SH-SY5Y (cell line): Measurements from ENCODE around the gene FGF18.

Experiments
- GATA2 ChIP-seq: IDR thresholded peaks from 2 replicates; pipeline ENCODE4 v1.6.1; 2011; ENCODE audit warnings: mild to moderate bottlenecking, low read depth, low read length
- GATA3 ChIP-seq: IDR thresholded peaks from 2 replicates; pipeline ENCODE4 v1.6.1; 2011; ENCODE audit warnings: low read depth, mild to moderate bottlenecking, low read length, moderate library complexity

The FGF18 gene

DNA sequence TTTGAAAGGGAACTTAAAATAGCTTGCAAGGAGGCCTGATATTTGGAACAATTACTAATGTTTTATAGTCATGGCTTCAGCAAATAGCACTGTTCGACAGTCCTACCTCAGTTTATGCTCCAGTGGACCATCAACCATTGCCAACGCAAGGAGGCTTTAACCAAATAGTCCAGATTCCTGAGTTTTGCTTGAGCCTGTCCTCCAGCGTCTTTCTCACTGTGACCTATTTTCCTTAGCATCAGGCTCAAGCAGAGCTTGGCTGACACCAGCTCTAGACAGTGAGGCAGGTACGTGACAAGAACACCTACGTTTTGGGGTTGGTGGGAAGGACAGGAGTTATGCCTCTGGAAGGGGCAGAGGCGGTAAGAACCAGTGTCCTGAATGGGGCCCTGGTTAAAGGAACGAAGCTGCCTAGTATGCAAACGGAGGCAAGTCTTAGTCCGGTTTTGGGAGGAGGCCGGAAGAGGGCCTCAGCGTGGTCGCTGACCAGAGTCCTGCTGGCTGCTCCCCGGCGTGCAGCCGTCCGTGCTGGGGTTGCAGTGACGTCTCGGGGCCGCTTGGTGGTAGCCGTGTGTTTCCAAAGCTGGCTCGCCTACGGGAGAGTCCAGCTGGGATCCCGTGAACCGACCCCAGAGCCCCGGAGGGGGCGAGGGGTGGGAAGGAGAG lies 998 bp upstream of the FGF18 start:
- no peak for TF ChIP-seq GATA3
- no peak for TF ChIP-seq GATA2

DNA sequence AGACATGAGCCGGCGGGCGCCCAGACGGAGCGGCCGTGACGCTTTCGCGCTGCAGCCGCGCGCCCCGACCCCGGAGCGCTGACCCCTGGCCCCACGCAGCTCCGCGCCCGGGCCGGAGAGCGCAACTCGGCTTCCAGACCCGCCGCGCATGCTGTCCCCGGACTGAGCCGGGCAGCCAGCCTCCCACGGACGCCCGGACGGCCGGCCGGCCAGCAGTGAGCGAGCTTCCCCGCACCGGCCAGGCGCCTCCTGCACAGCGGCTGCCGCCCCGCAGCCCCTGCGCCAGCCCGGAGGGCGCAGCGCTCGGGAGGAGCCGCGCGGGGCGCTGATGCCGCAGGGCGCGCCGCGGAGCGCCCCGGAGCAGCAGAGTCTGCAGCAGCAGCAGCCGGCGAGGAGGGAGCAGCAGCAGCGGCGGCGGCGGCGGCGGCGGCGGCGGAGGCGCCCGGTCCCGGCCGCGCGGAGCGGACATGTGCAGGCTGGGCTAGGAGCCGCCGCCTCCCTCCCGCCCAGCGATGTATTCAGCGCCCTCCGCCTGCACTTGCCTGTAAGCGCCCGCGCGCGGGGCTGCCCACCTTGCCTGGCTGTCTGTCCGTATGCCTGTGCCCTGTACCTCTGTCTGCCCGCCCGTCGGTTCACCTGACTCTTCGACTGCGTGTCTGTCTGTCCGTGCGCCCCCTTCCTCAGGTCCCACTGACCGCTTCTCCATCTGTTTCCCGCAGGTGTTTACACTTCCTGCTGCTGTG lies 412 bp downstream of the FGF18 start:
- TF ChIP-seq GATA2: no peak

DNA sequence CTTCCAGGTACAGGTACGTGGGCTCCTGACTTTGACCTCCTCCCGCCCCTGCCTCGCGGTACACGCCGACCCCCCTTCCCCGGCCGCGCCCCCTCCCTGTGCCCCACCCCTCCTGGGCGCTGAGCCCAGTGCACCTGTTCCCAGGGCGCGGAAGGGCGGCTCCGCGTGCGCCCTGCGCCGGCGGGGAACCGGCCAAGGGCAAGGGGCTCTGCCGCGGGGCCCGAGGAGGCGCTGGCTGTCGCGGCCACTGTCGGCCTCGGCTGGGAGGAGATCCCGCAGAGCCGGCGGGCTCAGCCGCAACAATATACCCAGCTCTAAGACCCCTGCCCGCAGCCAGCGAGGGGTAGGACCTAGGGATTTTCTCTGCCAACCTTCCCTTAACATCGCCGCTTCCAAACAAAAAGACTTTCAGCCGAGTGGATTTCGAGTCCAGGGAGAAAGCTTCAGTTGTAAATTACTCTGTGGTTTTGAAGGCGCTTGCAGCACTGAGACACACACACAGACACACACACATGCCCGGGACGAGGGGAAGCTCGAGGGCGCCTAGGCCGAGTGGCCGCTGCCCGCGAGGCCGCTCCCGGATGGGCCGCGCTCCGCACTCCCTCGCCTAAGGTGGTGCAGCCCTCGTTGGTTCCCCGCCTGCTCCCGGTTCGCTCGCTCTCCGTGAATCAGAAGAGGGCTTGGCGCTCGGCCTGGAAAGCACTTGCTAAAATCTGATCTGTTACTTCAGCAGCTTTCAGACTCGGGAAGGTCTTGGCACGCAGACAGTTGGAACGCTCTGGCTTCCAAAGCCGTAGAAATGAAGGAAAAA lies 1.2 kb downstream of the FGF18 start:
- TF ChIP-seq GATA2: no peak

GRCh38 chr5:171421331-171422262 lies 2.1 kb downstream of the FGF18 start:
- TF ChIP-seq GATA2 (no peak), GATA3 (no peak)

DNA sequence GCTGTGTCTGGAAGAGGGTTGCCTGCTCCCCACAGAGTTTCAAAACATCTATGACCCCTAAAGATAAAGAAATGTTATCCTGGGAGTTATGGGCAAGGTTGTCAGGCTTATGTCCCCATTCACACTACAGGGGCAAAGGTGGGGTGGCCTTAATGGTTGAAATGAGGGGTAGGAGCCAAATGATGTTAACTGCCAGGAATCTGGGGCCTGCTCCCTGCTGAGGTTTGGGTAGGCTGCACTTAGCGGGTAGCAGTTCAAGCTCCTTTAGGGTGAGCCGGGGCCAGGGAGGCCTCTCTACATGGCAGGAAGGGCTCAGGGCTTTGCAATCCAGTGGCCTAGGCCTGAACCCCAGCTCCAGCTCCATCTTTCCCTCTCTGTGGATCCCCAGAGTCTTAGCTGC lies 3.0 kb downstream of the FGF18 start:
- no peak for TF ChIP-seq GATA2
- no peak for TF ChIP-seq GATA3

DNA sequence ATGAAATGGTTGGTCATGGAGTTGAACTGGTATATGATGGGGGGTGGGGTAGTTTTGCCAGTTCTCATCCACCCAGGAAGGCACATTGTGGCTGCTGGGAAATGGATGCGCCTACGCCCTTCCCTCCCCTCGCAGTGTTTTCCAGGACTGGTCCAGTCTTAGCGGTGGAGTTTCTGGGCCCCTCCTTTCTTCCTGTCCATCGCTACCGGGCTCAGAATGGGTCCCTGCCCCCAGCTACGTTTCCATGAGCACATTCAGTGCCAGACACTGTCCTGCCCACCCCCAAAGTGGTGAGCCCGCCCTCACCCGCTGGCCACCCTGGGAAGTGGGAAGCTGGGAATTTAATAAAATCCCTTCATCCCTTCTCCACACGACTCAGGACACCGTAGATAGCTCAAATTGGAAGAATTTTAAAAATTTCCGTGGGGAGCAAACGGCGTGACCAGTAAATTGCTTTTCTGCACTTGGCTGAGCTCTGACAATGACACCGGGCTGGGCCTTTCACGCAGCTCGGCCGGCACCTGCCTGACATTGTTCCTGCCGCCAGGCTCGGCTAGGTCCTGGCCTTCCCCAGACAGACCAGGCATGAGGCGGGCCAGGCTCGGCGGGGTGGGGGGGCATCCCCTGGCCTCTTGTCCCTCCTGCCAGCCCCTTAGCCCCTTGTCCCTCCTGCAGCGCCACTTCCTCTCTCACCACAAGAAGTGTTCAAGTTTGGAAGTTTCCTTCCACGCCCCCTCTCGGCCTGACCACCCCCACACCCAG lies 3.6 kb downstream of the FGF18 start:
- no peak for TF ChIP-seq GATA2
- no peak for TF ChIP-seq GATA3

DNA sequence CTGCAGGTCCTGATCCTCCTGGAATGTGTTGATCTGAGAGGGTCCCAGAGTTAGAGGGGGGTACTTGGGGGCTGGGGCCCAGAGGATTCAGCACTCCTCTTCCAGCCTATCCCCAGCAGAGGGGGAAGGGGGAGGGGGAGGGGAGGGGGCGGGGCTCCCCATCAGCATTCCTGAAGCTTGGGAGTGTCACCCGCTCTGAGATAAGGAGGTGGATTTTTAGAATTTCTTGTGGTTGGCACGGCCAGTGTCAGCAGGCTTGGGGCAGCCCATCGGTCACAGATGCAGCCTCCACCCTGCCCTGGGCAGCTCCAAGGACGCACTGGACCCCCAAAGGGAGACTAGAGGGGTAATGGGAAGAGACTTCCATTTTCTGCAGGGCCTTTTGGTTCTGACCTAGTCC lies 5.3 kb downstream of the FGF18 start:
- TF ChIP-seq GATA3 (no peak), GATA2 (no peak)

DNA sequence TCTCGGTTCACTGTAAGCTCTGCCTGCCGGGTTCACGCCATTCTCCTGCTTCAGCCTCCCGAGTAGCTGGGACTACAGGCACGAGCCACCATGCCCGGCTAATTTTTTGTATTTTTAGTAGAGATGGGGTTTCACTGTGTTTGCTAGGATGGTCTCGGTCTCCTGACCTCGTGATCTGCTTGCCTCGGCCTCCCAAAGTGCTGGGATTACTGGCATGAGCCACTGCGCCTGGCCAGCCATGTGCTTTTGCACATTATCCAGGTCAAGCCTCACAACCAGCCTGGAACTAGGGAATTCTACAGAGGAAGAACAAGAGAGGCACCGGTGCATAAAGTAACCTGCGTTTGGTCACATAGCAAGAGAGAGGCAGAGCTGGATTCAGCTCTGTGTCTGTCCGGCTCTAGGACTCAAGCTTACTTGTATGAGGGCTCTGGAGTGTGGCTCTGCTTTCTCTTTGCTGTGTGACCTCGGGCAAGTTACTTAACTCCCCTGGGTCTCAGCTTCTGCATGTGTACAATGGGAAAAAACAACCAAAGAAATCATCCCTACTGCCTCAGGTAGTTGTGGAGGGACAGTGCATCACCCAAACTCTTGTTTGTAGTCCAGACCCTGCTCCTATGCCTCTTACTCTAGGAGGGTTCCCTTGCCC lies 6.3 kb downstream of the FGF18 start:
- TF ChIP-seq GATA3: no peak
- TF ChIP-seq GATA2: no peak

DNA sequence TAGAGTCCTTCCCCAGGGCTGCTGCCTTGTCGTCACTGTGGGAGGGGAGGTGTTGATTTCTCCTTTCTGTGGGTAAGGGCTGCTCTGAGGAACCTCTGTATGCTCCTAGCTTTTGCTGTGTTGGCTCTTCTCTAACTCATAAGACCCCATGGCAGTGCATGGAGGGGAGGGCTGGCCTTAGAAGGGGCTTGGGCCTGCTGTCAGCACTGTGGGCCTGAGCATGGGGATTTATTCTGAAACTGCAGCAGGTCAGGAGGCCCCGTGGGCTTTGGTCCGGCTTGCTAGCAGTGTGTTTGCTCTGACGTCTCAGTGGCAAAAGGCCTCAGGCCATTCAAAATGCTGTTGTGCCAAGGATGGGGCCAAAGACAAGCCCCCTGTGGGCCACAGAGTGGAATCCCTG lies 6.8 kb downstream of the FGF18 start:
- TF ChIP-seq GATA3 (no peak), GATA2 (no peak)

- TF ChIP-seq GATA3 (no peak), GATA2 (no peak)
Measured at GRCh38 chr5:171426680-171427079, 7.2 kb downstream of the FGF18 start.

- no peak for TF ChIP-seq GATA2
- no peak for TF ChIP-seq GATA3
Measured at GRCh38 chr5:171427318-171428167, 8.1 kb downstream of the FGF18 start.

DNA sequence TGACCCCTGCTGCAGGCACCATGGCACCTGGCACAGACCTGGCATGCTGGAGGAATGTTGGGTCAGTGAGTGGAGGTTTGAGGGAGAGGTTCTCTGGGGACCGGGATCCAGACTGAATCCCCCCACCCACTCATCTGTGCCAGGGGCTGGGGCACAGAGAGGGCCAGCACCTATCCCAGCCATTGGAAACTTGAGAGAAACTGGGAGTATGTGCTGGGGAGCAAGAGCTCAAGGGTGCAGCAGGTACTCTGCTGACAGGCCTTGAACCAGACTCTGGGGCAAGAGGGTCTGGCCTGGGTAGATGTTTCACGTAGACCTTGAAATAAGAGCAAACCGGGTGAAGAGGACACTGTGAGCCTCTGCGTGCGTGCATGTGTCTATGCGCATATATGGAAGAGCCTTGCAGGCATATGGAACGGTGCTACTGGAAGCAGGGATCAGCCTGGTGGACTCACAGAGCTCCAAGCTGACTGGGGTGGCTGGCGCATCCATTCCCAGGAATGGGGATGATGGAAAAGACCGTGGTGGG lies 8.8 kb downstream of the FGF18 start:
- no peak for TF ChIP-seq GATA2
- TF ChIP-seq GATA3: no peak

- TF ChIP-seq GATA3 (no peak), GATA2 (no peak)
Measured at GRCh38 chr5:171428809-171429542, 9.5 kb downstream of the FGF18 start.
